Skeletal muscle tissue (tissue), 4 donors: Measurements from ENCODE around the gene TMEM145. TPM values are rescaled to one million over a fixed set of nuclear protein-coding genes. Genes with fewer than 3 reads are reported as not detected.

ENCODE experiments used
- H3K27ac ChIP-seq: one replicate; pipeline ENCODE4 v1.7.0; 2013; ENCODE audit warnings: mild to moderate bottlenecking, low read depth, low read length, inconsistent platforms
- H3K27me3 ChIP-seq, 3 donors: one replicate each; pipeline ENCODE4 v1.7.0; 2013; ENCODE audit warnings: low read length in 3 of 3; ENCODE audit not compliant: control insufficient read depth in 3 of 3, insufficient read depth in 3 of 3
- H3K36me3 ChIP-seq, 3 donors: one replicate each; pipeline ENCODE4 v1.7.0; 2013; ENCODE audit warnings: low read length in 3 of 3; ENCODE audit not compliant: control insufficient read depth in 3 of 3, insufficient read depth in 3 of 3
- H3K4me1 ChIP-seq, 3 donors: one replicate each; pipeline ENCODE4 v1.7.0; 2013; ENCODE audit warnings: low read length in 3 of 3, mild to moderate bottlenecking in 3 of 3; ENCODE audit not compliant: control insufficient read depth in 3 of 3, insufficient read depth in 3 of 3
- H3K4me3 ChIP-seq, 3 donors: one replicate each; pipeline ENCODE4 v1.7.0; 2013; ENCODE audit warnings: low read length in 3 of 3
- H3K9ac ChIP-seq, 3 donors: one replicate each; pipeline ENCODE4 v1.7.0; 2013; ENCODE audit warnings: low read length in 3 of 3, mild to moderate bottlenecking in 3 of 3, moderate library complexity in 2 of 3, low read depth in 1 of 3
- H3K9me3 ChIP-seq, 3 donors: one replicate each; pipeline ENCODE4 v1.7.0; 2013; ENCODE audit warnings: low read length in 3 of 3; ENCODE audit not compliant: control insufficient read depth in 3 of 3
- total RNA-seq: library from RNA; depleted of rRNA; stranded (reverse); fragments of >200 nt; gene quantifications from one replicate; pipeline ENCODE4 v1.2.3, GENCODE V29; 2014
- donor health status: Osteomylitis.

TMEM145 gene
- total RNA-seq, 1 donor from 2014 or later = 0.52 TPM

- H3K4me1 ChIP-seq = peaks cover 42 to 59% (median 54%) of the 10 kb centered on the region in 3 donors
- peak overlapping the region; percentile 87 to 94 (median 89) for H3K9ac ChIP-seq
- peaks cover 24 to 35% (median 24%) of the 10 kb centered on the region in 3 donors for H3K36me3 ChIP-seq
- H3K27ac ChIP-seq = peak overlapping the region; percentile 96
- H3K9me3 ChIP-seq = no peaks in the 10 kb centered on the region
- H3K27me3 ChIP-seq = no peaks in the 10 kb centered on the region
- H3K4me3 ChIP-seq = peak overlapping the region; percentile 60 to 76 (median 75)
Observed at GRCh38 chr19:42271045-42271419, 42.1 kb upstream of the TMEM145 start.

- Histone ChIP-seq H3K9ac (peak overlapping the region; percentile 73 to 94 (median 87)), H3K27me3 (no peaks in the 10 kb centered on the region), H3K4me1 (peaks cover 46 to 68% (median 63%) of the 10 kb centered on the region in 3 donors), H3K36me3 (peaks cover 24 to 39% (median 24%) of the 10 kb centered on the region in 3 donors), H3K4me3 (peak overlapping the region in 1 of 3 donors; percentile 76), H3K27ac (peak overlapping the region; percentile 96), H3K9me3 (no peaks in the 10 kb centered on the region)
Observed at GRCh38 chr19:42271861-42272534, 41.1 kb upstream of the TMEM145 start.

GRCh38 chr19:42272535-42272897 lies 40.6 kb upstream of the TMEM145 start:
- H3K4me3 ChIP-seq = no peak overlapping the region
- peak overlapping the region; percentile 96 for H3K27ac ChIP-seq
- peak overlapping the region in 1 of 3 donors; percentile 40 for H3K9ac ChIP-seq
- no peaks in the 10 kb centered on the region for H3K9me3 ChIP-seq
- peaks cover 24 to 39% (median 24%) of the 10 kb centered on the region in 3 donors for H3K36me3 ChIP-seq
- no peaks in the 10 kb centered on the region for H3K27me3 ChIP-seq
- peaks cover 47 to 72% (median 68%) of the 10 kb centered on the region in 3 donors for H3K4me1 ChIP-seq

- peaks cover 47 to 72% (median 68%) of the 10 kb centered on the region in 3 donors for H3K4me1 ChIP-seq
- no peak overlapping the region for H3K27ac ChIP-seq
- H3K9me3 ChIP-seq = no peaks in the 10 kb centered on the region
- no peaks in the 10 kb centered on the region for H3K27me3 ChIP-seq
- H3K4me3 ChIP-seq = no peak overlapping the region
- peaks cover 24 to 39% (median 24%) of the 10 kb centered on the region in 3 donors for H3K36me3 ChIP-seq
- H3K9ac ChIP-seq = peak overlapping the region in 1 of 3 donors; percentile 40
Observed at GRCh38 chr19:42272989-42273406, 40.1 kb upstream of the TMEM145 start.

GRCh38 chr19:42273407-42274064 lies 39.6 kb upstream of the TMEM145 start:
- Histone ChIP-seq H3K27ac (no peak overlapping the region), H3K27me3 (no peaks in the 10 kb centered on the region), H3K4me1 (peaks cover 53 to 78% (median 73%) of the 10 kb centered on the region in 3 donors), H3K4me3 (no peak overlapping the region), H3K9ac (peak overlapping the region in 1 of 3 donors; percentile 72), H3K36me3 (peaks cover 24 to 39% (median 24%) of the 10 kb centered on the region in 3 donors), H3K9me3 (no peaks in the 10 kb centered on the region)

GRCh38 chr19:42274065-42274682 lies 38.9 kb upstream of the TMEM145 start:
- Histone ChIP-seq H3K36me3 (peaks cover 24 to 39% (median 24%) of the 10 kb centered on the region in 3 donors), H3K4me1 (peaks cover 59 to 84% (median 80%) of the 10 kb centered on the region in 3 donors), H3K27me3 (no peaks in the 10 kb centered on the region), H3K4me3 (no peak overlapping the region), H3K27ac (no peak overlapping the region), H3K9me3 (no peaks in the 10 kb centered on the region), H3K9ac (peak overlapping the region in 2 of 3 donors; percentile 43 to 72)

- Histone ChIP-seq H3K9ac (peak overlapping the region; percentile 43 to 72 (median 45)), H3K27ac (no peak overlapping the region), H3K4me1 (peaks cover 57 to 84% (median 78%) of the 10 kb centered on the region in 3 donors), H3K9me3 (no peaks in the 10 kb centered on the region), H3K4me3 (peak overlapping the region in 1 of 3 donors; percentile 22), H3K27me3 (no peaks in the 10 kb centered on the region), H3K36me3 (peaks cover 24 to 39% (median 24%) of the 10 kb centered on the region in 3 donors)
Observed at GRCh38 chr19:42275103-42275502, 38.0 kb upstream of the TMEM145 start.

GRCh38 chr19:42275517-42275916 lies 37.6 kb upstream of the TMEM145 start:
- H3K27ac ChIP-seq = no peak overlapping the region

GRCh38 chr19:42276284-42276683 lies 36.8 kb upstream of the TMEM145 start:
- Histone ChIP-seq H3K36me3 (peaks cover 24 to 38% (median 24%) of the 10 kb centered on the region in 3 donors), H3K9me3 (no peaks in the 10 kb centered on the region), H3K4me1 (peaks cover 49 to 75% (median 75%) of the 10 kb centered on the region in 3 donors)

More at GRCh38 chr19:42275517-42275916, 37.6 kb upstream of the TMEM145 start:
- H3K4me3 ChIP-seq = no peak overlapping the region
- peaks cover 53 to 80% (median 78%) of the 10 kb centered on the region in 3 donors for H3K4me1 ChIP-seq
- H3K9me3 ChIP-seq = no peaks in the 10 kb centered on the region
- peak overlapping the region in 2 of 3 donors; percentile 45 to 72 for H3K9ac ChIP-seq
- H3K27me3 ChIP-seq = no peaks in the 10 kb centered on the region
- H3K36me3 ChIP-seq = peaks cover 24 to 39% (median 24%) of the 10 kb centered on the region in 3 donors

More at GRCh38 chr19:42276284-42276683, 36.8 kb upstream of the TMEM145 start:
- no peak overlapping the region for H3K4me3 ChIP-seq
- H3K27me3 ChIP-seq = no peaks in the 10 kb centered on the region
- peak overlapping the region in 1 of 3 donors; percentile 2 for H3K9ac ChIP-seq
- H3K27ac ChIP-seq = no peak overlapping the region
